Smooth muscle cell of bladder (primary cell): ENCODE data around the gene CD163L1. TPM values are rescaled to one million over a fixed set of nuclear protein-coding genes. Genes with fewer than 3 reads are reported as not detected.

Experiments used
- total RNA-seq: library from RNA; depleted of rRNA; stranded (reverse); fragments of >200 nt; gene quantifications from 2 replicates; pipeline ENCODE4 v1.2.3, GENCODE V29; 2014

CD163L1 gene
- total RNA-seq: 0.09 and 0.28 TPM in 2 replicates

GRCh38 chr12:7444076-7444475, at the start of gene CD163L1:
TSS of gene CD163L1 (minus strand) at chr12:7444153. CDS start at chr12:7444127, 26 bp downstream.

Other genes starting within 250 kb of the CD163L1 start
- not detected in 2 replicates for gene ACSM4, start 140.1 kb downstream of the CD163L1 start, total RNA-seq
- gene CD163, start 59.6 kb upstream of the CD163L1 start, total RNA-seq: not detected in 2 replicates
- gene APOBEC1, start 221.8 kb upstream of the CD163L1 start, total RNA-seq: not detected in 2 replicates